NCI-H82 treated with DMSO at 0.1 percent for 48 hours (cell line): ENCODE data around the gene ZNF148.
A peak's percentile ranks its signal among the peaks of the same experiment; 100 is the strongest.

Experiments used
- DNase-seq: peaks from one replicate; lab custom pipeline; 2025; ENCODE audit not compliant: unreplicated experiment; lab: John Stamatoyannopoulos, UW

Gene ZNF148

DNA sequence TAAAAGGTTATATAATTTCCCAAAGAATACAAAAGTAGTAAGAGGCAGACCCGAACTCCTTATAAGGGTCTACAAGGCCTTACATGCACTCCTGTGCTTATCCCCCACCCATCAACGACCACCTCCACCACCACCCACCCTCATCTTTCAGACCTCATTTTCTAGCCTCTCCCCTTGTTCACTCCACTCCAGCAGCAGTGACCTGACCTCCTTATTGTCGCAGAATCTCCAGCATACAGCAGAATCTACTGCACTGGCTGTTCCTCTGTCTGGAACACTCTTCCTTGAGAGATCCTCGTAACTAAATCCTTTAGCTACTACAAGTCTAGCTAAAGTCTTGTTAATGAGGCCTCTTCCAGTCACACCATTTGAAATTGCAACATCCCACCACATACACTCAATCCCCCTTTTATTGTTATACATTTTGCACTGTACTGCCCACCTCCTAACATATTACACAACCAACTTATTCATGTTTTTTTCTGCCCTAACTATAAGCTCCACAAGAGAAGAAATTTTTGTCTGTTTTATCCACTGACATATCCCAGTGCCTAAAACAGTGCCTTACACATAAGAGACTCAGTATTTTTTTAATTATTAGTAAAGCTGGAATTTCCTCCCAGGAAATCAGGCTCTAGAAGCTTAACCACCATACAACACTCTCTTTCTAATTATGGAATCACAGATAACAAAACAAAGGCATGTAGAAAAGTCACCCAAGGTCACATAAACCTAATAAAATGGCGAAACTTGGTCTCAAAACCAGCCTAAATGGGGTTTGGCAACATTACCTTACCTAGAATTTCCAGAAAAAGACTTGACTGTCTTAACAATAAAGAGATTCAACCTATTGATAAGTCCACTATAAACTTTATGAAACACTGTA, 40.2 kb downstream of the ZNF148 start:
- DNase-seq = no peak

DNA sequence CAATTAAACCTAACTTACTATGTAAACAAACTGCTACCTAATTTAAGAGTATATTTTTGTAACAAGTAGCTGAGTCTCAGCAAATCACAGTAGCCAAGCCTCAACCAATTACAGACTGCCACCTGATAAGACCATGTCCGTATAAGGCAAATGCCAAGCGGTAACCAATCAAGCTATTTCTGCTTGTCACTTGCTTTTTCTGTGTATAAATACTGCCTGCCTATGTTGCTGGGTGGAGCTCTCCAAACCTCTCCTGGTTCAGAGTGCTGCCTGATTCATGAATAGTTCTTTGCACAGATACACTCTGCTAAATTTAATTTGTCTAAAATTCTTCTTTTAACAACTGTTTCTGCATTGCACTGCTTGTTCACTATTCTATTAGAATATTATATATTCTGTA, 42.6 kb downstream of the ZNF148 start:
- DNase-seq = no peak

DNA sequence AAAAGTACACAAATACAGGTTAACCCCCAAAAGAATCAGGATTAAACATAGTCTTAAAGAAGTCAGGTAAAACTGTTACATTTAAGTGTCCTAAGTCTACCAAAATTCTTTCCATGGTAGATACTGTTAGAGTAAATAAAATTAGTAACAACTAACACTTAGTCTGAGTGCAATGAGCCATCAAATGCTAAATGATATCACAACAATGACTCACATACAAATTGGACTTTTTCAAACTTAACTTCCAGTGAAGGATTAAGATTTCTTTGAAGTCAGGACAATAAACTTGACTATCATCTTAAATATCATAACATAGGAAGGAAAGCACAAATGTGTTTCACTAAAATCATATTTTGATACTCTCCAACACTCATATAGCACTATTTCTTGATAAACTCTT, 43.9 kb downstream of the ZNF148 start:
- DNase-seq = no peak

DNA sequence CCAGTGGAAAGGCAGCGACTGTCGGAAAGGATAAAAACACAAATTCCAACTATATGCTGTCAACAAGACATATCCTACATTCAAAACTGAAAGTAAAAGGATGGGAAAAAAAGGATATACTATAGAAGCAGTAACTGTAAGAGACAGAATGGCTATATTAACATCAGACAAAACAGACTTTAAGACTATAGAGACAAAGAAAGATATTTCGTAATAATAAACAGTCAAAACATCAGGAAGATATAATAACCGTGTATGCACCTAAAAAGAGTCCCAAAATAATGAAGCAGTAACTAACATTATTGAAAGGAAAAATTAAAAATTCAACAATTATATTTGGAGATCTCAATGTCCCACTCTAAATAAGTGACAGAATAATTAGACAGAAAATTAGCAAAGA, 48.2 kb downstream of the ZNF148 start:
- no peak for DNase-seq

DNA sequence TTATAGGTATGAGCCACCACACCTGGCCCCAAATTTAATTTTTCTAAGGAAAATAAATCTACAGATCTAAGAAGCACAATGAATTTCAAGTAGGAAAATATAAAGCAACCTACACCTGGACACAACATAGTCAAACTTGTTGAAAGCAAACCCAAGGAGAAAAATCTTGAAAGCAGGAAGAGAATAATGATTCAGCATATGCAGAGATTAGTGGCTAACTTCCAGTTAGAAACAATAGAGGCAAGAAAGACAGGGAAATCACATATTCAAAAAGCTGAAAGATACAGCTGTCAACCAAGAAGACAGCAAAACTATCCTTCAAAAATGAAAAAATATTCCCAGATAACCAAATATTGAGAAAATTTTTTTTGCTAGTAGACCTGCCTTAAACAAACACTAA, 49.4 kb downstream of the ZNF148 start:
- no peak for DNase-seq

DNA sequence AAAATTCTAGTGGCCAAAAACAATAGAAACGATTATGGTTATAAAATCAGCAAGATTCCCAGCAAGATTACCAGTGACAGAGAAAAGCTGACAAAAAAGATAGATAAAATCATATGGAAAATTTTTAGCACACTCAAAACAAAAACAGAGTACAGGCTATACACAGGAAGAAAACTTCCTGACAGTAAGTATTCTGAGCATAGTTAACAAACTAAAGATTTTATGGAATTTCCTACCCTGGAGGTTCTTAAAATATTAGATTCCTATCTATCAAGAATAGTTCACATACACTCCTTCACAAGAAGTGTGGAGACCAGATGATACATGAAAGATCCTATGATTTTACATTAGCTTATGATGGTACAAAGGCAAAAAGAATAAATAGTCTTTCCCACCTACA, 50.8 kb downstream of the ZNF148 start:
- DNase-seq = no peak

DNA sequence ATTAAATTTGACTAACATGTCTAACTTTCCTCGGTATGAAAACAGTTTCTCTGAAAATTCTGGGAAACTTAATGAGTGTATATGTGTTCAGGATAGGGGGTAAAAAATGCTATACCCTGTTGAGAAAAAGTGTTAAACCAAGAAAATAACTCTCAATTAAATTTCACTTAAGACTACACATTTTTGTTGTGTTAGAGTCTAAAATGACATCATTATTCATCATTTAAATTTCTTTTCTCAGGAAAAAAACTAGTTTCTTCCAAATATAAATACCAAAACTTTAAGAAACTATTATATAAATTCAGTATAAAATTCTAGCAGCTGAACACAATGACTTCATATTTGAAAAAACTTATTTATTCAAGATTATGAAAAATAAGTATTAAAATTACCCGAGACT, 52.2 kb downstream of the ZNF148 start:
- no peak for DNase-seq

DNA sequence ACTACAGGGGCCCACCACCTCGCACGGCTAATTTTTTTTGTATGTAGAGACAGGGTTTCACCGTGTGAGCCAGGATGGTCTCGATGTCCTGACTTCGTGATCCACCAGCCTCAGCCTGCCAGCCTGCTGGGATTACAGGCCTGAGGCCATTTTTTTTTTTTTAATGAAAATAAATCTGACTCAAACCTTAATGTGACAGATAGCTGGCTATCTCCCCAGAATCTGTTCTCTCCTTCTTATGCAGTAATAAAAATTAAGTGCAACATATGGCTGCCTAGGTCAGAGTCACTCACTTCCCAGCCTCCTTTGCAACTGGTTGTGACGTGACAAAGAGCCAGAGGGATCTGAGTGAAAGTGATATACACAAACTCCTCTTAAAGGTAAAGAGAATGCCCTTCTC, 53.0 kb downstream of the ZNF148 start:
- DNase-seq = peak; percentile 47

DNA sequence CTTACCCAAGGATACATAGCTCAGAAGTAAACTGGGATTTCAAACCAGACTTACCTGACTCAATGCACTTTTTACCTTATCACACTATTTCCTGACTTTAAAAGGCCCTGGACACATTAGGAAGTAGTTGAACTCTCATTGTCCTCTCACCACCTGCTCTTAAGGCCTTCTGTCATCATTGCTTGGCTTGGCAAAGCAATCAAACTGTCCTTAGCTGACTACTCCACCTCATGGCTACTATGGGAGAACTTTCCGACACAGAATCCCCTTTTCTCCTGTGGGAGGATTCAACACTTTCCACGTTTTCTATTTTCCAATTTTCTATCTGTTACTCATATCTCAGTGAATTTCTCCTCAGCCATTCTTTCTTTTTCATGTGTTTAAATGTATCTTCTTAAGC, 55.4 kb downstream of the ZNF148 start:
- DNase-seq = no peak

DNA sequence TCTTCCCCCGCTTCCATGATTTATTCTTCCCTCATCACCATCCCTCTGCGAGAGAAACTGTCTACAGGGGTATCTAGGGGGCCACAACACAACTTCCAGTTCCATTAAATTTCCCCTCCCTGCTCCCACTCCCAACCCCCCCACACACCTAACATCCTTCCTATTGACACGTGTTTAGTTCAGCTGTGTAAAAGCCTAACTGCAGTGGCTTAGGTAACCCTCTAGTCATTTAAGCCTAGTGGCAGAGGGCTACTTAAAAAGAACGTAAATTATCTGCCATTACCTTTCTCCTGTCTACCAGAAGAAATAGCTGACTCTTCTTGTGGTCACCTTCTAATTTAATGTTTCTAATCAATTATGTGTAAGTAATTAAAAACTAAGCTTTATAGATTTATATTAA, 56.3 kb downstream of the ZNF148 start:
- no peak for DNase-seq

DNA sequence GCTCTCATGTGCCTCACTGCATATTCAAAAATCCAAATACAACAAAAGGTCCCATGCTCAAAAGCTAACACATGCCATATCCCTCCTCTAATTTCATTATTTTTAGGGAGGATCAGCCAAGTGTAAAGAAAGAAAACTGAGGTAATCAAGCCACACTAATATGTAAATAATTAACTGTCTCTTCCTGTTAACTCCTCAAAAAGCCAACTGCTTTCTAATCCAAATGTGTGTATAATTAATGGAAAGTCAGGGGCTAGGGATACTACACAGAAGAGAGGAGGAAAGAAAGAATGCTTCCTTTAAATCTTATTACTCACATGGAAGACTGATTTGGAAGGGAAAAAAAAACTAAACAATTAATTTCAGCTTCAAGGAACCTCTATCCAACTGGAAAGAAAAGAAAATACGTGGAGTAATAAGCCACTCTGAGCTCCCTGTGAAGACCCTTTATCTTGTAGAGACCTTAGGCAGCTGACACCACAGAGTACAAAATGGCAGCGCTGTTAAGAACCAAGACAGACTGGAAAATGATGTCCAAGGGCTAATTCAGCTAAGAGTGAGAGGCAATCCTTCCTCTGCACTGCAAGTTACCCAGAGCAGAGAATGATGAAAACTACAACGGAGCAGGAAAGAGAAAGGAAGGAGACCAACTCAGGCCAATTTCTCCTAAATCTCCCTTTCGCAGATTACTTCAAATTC, 56.8 kb downstream of the ZNF148 start:
- DNase-seq = no peak

DNA sequence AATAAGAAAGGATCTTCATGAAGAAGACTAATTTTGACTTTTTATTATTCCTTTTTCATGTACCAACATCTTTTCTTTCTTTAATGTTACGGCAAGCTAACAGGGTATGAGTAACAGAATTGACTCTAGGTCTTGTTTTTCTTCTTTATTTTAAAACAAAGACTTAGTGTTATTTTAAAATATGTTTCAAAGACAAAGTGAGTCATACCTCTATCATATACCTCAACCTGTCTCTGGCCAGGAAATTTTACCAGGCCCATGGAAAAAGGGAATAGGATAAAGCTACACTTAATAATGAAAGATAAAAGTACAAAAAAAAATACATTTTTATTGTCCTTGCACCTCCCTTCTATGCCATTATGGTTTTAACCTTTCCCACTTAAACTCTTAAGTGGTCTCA, 57.4 kb downstream of the ZNF148 start:
- DNase-seq = no peak

DNA sequence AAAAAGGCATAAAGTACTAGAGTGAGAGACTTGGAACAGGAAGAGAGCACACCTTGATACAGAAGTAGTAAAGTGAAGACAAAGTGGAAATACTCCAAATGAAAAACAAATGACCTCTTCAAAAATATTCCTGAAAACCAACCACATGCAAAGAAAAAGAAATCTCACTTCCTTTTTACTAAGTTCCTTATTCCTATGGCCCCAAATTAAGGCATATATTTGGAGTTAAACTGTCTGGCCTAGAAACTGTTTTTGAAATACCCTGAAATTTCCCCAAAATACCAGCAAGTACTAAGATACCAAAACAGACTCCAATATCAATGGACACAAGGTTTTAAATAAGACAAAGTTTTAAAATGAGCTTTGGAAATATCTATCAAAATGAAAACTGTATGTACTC, 58.2 kb downstream of the ZNF148 start:
- DNase-seq = no peak

DNA sequence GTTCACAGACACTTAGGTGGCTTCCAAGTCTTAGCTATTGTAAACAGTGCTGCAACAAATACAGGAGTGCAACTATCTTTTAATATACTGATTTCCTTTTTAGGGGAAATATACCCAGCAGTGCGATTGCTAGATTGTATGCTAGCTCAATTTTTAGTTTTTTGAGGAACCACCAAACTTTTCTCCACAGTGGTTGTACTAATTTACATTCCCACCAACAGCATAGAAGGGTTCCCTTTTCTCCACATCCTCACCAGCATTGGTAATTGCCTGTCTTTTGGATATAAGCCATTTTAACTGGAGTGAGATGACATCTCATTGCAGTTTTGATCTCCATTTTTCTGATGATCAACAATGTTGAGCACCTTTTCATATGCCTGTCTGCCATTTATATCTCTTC, 58.9 kb downstream of the ZNF148 start:
- no peak for DNase-seq

DNA sequence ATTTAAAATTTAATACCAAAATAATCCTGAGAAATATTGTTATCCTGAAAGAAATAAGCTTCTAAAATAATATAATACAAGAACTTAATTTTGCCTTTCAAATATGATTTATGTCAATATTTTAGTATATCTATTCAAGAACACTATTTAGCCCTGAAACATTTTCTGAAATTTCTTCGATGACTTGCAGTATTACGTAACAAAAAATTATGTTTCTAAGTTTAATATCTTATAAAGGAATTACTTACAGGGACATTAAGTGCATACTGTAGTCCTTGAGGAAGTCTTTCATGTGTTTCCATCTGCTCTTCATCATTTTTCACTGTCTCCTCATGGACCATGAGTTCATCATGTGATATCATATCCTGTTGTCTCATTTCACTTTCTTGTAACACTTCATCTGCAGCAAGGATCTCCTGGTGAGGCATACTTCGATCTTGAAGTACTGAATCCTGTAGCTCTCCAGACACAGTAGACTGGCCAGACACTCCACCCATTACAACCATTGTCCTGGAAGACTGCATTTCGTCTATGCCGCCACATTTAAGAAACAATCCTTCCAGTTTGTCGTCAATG, 62.0 kb downstream of the ZNF148 start:
- no peak for DNase-seq

DNA sequence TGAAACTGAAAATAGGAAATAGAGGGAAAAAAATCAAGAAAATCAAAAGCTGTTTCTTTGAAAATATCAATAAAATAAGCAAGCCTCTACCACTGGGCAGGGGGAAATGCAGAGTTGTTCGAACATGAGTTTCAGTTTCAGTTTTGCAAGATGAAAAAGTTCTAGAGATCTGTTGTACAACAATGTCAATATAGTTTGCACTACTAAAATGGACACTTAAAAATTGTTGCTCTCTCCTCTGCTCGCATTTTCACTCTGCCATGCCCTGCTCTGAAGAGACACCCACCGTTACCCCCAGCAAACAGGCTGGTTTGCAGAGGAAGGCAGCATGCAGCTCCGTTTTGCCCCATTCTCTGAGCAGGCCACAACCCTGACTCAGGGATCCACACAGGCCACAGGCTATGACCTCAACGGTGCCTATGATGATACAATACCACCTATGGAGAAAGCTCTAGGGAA, 64.5 kb downstream of the ZNF148 start:
- DNase-seq = no peak

DNA sequence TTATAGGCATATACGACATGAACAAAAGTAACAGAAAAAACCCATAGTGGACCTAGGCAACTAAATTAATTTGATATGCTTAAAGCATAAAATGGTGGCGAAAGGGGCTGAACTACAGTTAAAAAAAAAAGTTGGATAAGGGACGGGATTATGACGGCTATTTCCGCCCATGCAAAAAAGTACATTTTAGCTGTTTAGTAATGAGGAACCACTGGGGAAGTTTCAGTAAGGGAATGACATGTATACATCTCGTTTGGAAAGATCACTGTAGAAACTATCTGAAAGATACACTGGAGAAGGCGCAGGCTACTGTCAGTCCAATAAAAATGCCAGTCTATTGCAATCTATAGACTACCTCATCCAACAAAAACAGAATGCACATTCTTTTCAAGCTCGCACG, 65.6 kb downstream of the ZNF148 start:
- no peak for DNase-seq

DNA sequence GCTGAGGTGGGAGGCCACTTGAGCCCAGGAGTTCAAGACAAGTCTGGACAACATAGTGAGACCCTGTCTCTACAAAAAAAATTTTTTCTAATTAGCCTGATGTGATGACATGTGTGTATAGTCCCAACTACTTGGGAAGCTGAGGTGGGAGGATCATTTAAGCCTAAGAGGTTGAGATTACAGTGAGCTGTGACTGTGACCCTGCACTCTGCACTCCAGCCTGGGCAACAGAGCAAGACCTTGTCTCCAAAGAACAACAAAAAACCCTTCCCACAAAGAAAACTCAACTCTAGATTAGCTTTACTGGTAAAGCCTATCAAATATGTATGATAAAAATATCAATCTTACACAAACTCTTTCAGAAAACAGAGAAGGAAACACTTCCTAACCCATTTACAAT, 68.5 kb downstream of the ZNF148 start:
- DNase-seq = no peak

DNA sequence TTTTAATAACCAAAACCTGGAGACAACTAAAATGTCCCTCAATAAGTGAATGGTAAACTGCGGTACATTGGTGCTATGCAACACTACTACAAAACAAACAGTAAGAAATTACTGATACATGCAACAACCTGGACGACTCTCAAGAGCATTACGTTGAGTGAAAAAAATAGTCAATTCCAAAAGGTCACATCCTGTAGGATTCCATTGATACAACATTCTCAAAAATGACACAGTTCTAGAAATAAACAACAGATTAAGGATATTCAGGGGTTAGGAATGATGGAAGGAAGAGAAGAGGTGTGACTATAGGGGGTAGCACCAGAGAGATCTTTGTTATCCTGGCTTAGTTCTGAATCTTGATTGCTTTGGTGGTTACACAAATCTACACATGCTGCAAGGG, 72.2 kb downstream of the ZNF148 start:
- DNase-seq = no peak

DNA sequence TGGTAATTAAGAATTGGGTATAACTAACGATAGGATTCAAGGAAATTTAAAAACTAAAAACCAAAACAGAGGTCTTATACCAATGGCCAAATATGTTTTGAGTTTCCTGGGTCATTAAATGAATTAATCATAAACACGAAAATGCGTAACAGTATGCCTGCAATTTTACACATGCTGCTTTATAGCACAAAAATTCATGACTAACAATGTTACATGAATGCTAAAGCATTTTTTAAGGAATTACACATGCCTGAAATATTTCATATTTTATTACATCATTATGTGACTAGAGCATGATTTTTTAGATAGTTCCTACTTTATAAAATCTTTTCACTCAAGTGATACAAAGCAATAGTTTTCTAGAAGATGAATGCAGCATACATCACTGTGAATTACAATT, 74.7 kb downstream of the ZNF148 start:
- DNase-seq = no peak

DNA sequence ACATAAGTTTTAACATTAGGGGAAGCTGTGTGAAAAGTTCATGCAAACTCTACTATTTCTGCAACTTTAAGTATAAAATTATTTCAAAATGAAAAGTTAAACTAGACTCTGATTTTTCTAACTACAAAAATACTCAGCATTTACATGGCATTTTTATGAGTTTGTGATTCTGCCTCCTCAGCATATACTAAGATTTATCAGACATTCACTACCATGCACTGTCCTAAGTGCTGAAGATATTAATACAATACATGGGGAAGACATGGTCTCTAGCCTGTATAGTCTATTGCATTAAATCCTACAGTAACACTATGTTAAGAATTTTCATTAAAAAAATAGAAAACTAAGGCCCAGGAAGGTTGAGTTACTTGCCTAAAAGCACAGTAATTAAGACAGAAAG, 80.7 kb downstream of the ZNF148 start:
- no peak for DNase-seq

DNA sequence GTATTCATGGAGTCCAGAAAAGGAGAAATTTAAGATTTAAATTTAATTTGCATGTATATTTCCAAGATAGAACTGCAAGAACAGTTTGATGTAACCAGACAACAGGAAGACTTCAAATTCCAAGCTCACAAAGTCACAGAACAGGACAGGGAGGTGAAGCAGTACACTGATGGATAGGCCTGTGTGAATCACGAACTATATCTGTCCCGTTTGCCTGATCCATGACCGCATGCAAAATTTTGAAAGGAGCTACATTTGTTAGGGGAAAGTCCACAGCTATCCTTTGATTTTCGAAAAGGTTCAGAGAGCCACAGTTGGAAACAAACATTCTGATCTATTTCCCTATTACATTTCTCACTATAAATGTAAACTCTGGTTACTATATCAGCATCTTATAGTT, 83.1 kb downstream of the ZNF148 start:
- DNase-seq = no peak
